Spleen (tissue), 11 donors: ENCODE measurements around the gene TACR2. TPM values are rescaled to one million over a fixed set of nuclear protein-coding genes. Genes with fewer than 3 reads are reported as not detected.
A peak's percentile ranks its signal among the peaks of the same experiment; 100 is the strongest.

Experiments
- DNase-seq: peaks from one replicate; pipeline ENCODE4 v3.0.0-alpha.2; 2020
- H3K27ac ChIP-seq, 8 donors: fragments of 200-600 bp; sonication (generic) in 7 of 8; 1 replicate in 4 of 8; 2 replicates in 4 of 8; pipeline versions ENCODE4 v1.5.0 to v1.8.0; 2016 to 2021; ENCODE audit warnings: inconsistent platforms in 4 of 8, mild to moderate bottlenecking in 4 of 8, moderate library complexity in 1 of 8
- H3K27me3 ChIP-seq, 7 donors: fragments of 200-600 bp; sonication (generic) in 6 of 7; replicated peaks in 1 of 7; 1 replicate in 4 of 7; 2 replicates in 3 of 7; pipeline versions ENCODE4 v1.5.0 to v1.8.0; 2016 to 2021; ENCODE audit warnings: inconsistent platforms in 3 of 7, mild to moderate bottlenecking in 1 of 7
- H3K36me3 ChIP-seq, 6 donors: fragments of 200-600 bp; sonication (generic) in 5 of 6; 1 replicate in 4 of 6; 2 replicates in 2 of 6; pipeline versions ENCODE4 v1.5.0 to v1.8.0; 2016 to 2021; ENCODE audit warnings: inconsistent platforms in 2 of 6
- H3K4me1 ChIP-seq, 6 donors: fragments of 200-600 bp; sonication (generic) in 5 of 6; 1 replicate in 3 of 6; 2 replicates in 3 of 6; pipeline versions ENCODE4 v1.5.0 to v1.8.0; 2016 to 2021; ENCODE audit warnings: inconsistent platforms in 3 of 6
- H3K4me3 ChIP-seq, 8 donors: fragments of 200-600 bp; sonication (generic) in 7 of 8; 1 replicate in 4 of 8; 2 replicates in 4 of 8; pipeline versions ENCODE4 v1.5.0 to v1.8.0; 2016 to 2021; ENCODE audit warnings: inconsistent platforms in 4 of 8, mild to moderate bottlenecking in 4 of 8, moderate library complexity in 2 of 8
- H3K9me3 ChIP-seq, 8 donors: fragments of 200-600 bp; sonication (generic) in 7 of 8; 1 replicate in 4 of 8; 2 replicates in 4 of 8; pipeline versions ENCODE4 v1.5.0 to v1.8.0; 2016 to 2021; ENCODE audit warnings: inconsistent platforms in 4 of 8
- POLR2A ChIP-seq, 3 donors: fragments of 450-650 bp; IDR thresholded peaks; one replicate each; pipeline ENCODE4 v1.5.1; 2017; ENCODE audit warnings: antibody characterized with exemption in 3 of 3, mild to moderate bottlenecking in 1 of 3
- POLR2AphosphoS5 ChIP-seq, 3 donors: sonication (generic); formaldehyde crosslinking; IDR thresholded peaks; one replicate each; pipeline ENCODE4 v1.5.1; 2017; ENCODE audit warnings: antibody characterized with exemption in 3 of 3
- WGBS, 5 donors: extraction: QIAGEN DNeasy Blood & Tissue Kit in 3 of 5; methylation state at CpG; one replicate each; pipeline versions ENCODE4 v1.1.5 to v1.1.7; 2013 to 2018; 5-methylcytosine and 5-hydroxymethylcytosine counted together
- intact Hi-C: fragments of 100-400 bp; cut with DNase I; formaldehyde crosslinking; loops from one replicate; pipeline ENCODE4 v1.15.0; 2023; ENCODE audit warnings: low total_unique reads
- polyA plus RNA-seq, 3 donors: library from polyadenylated mRNA; stranded (reverse); fragments of 200-250 nt; gene quantifications; one replicate each; pipeline ENCODE4 v1.2.1, GENCODE V29; 2013
- total RNA-seq, 7 donors: library from RNA; depleted of rRNA in 3 of 7; stranded (reverse); fragments of >200 nt in 3 of 7; fragmentation: NEBNext Ultra II Directional in 4 of 7; extraction: Animal tissue kit (Norgen Biotek cat#: 25700) in 4 of 7; gene quantifications; one replicate each; pipeline versions ENCODE4 v1.1.0 to v1.2.1, GENCODE V29; 2016 to 2021
- TF ChIP-seq, protein P1 (sequence below), 11 experiments: fragments of 200-600 bp in 7 of 11; fragments of 450-650 bp in 4 of 11; sonication (generic) in 4 of 11; IDR thresholded peaks in 8 of 11; conservative IDR thresholded peaks in 3 of 11; 1 replicate in 7 of 11; 2 replicates in 4 of 11; pipeline versions ENCODE4 v1.4.0 to v1.8.0; 2016 to 2021; ENCODE audit warnings: antibody characterized with exemption in 11 of 11, inconsistent platforms in 4 of 11, mild to moderate bottlenecking in 1 of 11
- donor health status: healthy with polysubstance abuse.
- donor health status: DM: no; HTN: no; CAD: no; lungs with moderate emphysema.
- donor health status: DM: no; HTN: no; CAD: no.
- donor health status: Bipolar disorder and iron deficiency.
- donor health status: healthy.
- donor health status: DM: no; HTN: no; CAD: no.
- donor health status: DM: yes; HTN: yes; CAD: no.

The TACR2 gene
- total and polyA plus RNA-seq, 10 donors = 0.15 to 0.52 (median 0.30) TPM; not detected in 4

DNA sequence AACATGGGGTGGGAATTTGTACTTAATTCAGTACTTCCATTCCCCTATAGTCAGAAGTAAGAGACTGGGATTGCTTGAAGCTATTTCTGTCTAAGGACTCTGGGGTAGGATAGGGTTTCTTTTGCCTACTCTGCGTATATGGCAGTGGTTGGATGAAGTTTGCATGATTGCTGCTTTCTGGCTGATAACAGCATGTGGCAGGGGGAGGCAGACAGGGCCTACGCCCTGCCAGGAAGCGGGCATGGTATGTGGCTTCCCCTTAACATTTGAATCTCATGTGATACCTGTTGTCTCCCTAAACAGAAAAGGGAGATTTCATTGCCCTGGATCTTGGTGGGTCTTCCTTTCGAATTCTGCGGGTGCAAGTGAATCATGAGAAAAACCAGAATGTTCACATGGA is 57.1 kb downstream of the TACR2 start:
- H3K27me3 ChIP-seq = no peaks in the 10 kb centered on the region
- peaks cover 0 to 52% (median 27%) of the 10 kb centered on the region in 6 donors for H3K36me3 ChIP-seq
- peaks cover 0 to 53% (median 20%) of the 10 kb centered on the region in 6 donors for H3K4me1 ChIP-seq
- no peak for DNase-seq
- 53 to 71% (median 64%) methylated on average over 5 of the region's 5 CpGs for WGBS, 5 donors
- H3K4me3 ChIP-seq = peak overlapping the region in 1 of 8 donors; percentile 3
- no peaks in the 10 kb centered on the region for H3K9me3 ChIP-seq
- intact Hi-C loops = no loop called here
- peak overlapping the region in 7 of 8 donors; percentile 10 to 75 (median 55) for H3K27ac ChIP-seq
- TF ChIP-seq POLR2A (IDR thresholded peaks at IDR 0.05) = no peak

DNA sequence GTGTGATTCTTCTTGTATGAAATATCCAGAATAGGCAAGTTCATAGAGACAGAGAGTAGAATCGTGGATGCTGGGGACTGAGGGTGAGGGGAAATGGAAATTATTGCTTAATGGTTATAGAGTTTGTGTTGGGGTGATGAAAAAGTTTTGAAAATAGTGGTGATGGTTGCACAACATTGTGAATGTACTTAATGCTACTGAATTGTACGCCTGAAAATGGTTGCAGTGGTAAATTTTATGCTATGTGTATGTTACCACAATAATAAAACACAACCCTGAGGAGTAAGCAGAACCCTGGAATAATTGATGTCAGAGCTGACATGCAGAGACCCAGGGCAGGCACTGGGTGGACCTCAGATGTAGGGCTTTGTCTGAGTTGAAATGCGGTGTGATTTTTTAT is 57.6 kb downstream of the TACR2 start:
- 39 to 80% (median 59%) methylated on average over 3 of the region's 3 CpGs for WGBS, 5 donors
- DNase-seq = no peak
- H3K9me3 ChIP-seq = no peaks in the 10 kb centered on the region
- intact Hi-C loops = no loop called here
- H3K4me3 ChIP-seq = peak overlapping the region in 1 of 8 donors; percentile 3
- H3K27ac ChIP-seq = peak overlapping the region in 7 of 8 donors; percentile 10 to 75 (median 55)
- H3K4me1 ChIP-seq = peaks cover 0 to 53% (median 20%) of the 10 kb centered on the region in 6 donors
- H3K27me3 ChIP-seq = no peaks in the 10 kb centered on the region
- peaks cover 0 to 49% (median 24%) of the 10 kb centered on the region in 6 donors for H3K36me3 ChIP-seq
- TF ChIP-seq, protein P1, sequence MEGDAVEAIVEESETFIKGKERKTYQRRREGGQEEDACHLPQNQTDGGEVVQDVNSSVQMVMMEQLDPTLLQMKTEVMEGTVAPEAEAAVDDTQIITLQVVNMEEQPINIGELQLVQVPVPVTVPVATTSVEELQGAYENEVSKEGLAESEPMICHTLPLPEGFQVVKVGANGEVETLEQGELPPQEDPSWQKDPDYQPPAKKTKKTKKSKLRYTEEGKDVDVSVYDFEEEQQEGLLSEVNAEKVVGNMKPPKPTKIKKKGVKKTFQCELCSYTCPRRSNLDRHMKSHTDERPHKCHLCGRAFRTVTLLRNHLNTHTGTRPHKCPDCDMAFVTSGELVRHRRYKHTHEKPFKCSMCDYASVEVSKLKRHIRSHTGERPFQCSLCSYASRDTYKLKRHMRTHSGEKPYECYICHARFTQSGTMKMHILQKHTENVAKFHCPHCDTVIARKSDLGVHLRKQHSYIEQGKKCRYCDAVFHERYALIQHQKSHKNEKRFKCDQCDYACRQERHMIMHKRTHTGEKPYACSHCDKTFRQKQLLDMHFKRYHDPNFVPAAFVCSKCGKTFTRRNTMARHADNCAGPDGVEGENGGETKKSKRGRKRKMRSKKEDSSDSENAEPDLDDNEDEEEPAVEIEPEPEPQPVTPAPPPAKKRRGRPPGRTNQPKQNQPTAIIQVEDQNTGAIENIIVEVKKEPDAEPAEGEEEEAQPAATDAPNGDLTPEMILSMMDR (IDR thresholded peaks at IDR 0.05 in 8 of 11, conservative IDR thresholded peaks at IDR 0.05 in 3 of 11) = no peak
- peak in 1 of 3 donors; percentile 4 for TF ChIP-seq POLR2AphosphoS5 (IDR thresholded peaks at IDR 0.05)

DNA sequence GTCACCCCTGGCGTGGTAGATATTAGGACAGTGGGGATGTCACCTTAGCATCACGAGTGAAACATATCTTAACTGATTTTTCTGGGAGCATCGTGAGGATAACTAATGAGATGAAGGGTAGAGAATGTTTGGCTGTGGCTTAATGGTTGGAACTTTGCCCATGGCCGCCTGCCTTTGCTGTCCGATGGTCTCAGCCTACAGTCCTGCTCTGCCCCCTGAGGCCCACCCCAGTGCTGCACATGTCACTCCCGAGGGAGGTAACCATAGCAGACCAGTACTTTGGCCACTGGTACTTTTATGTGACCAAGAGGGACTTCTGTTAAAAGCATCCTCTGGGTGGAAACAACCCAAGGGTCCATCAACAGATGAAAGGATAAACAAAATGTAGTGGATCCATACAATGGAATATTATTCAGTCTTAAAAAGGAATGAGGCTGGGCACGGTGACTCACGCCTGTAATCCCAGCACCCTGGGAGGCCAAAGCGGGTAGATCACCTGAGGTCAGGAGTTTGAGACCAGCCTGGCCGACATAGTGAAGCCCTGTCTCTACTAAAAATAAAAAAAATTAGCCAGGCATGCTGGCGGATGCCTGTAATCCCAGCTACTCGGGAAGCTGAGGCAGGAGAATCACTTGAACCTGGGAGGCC is 58.4 kb downstream of the TACR2 start:
- WGBS, 5 donors = 90 to 96% (median 94%) methylated on average over 12 of the region's 12 CpGs
- Histone ChIP-seq H3K27ac (peak overlapping the region in 3 of 8 donors; percentile 24 to 72 (median 65)), H3K4me1 (peaks cover 0 to 53% (median 20%) of the 10 kb centered on the region in 6 donors), H3K4me3 (no peak overlapping the region), H3K36me3 (peaks cover 0 to 49% (median 24%) of the 10 kb centered on the region in 6 donors), H3K27me3 (no peaks in the 10 kb centered on the region), H3K9me3 (no peaks in the 10 kb centered on the region)
- DNase-seq = no peak
- intact Hi-C loops = no loop called here
- TF ChIP-seq POLR2A (IDR thresholded peaks at IDR 0.05) = no peak
- TF ChIP-seq, protein P1 (IDR thresholded peaks at IDR 0.05 in 8 of 11, conservative IDR thresholded peaks at IDR 0.05 in 3 of 11) = no peak
- no peak for TF ChIP-seq POLR2AphosphoS5 (IDR thresholded peaks at IDR 0.05)

DNA sequence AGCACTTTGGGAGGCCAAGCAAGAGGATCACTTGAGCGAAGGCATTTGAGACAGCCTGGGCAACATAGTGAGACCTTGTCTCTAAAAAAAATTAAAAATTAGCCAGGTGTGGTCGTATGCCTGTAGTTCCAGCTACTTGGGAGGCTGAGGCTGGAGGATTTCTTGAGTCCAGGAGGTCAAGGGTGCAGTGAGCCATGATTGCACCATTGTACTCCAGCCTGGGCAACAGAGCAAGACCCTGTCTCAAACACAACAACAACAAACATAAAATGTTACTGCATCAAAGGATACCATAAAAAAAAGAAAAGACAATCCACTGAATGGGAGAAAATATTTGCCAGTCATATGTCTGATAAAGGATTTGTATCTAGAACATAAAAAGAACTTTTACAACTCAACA is 60.5 kb downstream of the TACR2 start:
- peaks cover 0 to 34% (median 14%) of the 10 kb centered on the region in 6 donors for H3K36me3 ChIP-seq
- H3K4me3 ChIP-seq = no peak overlapping the region
- TF ChIP-seq POLR2AphosphoS5 (IDR thresholded peaks at IDR 0.05) (no peak), POLR2A (IDR thresholded peaks at IDR 0.05) (no peak)
- TF ChIP-seq, protein P1 (IDR thresholded peaks at IDR 0.05 in 8 of 11, conservative IDR thresholded peaks at IDR 0.05 in 3 of 11) = no peak
- H3K27me3 ChIP-seq = no peaks in the 10 kb centered on the region
- intact Hi-C loops = no loop called here
- H3K4me1 ChIP-seq = peaks cover 0 to 48% (median 26%) of the 10 kb centered on the region in 6 donors
- DNase-seq = no peak
- no peak overlapping the region for H3K27ac ChIP-seq
- 89 to 96% (median 94%) methylated on average over 2 of the region's 2 CpGs for WGBS, 5 donors
- no peaks in the 10 kb centered on the region for H3K9me3 ChIP-seq
